GM19468 (cell line): ENCODE results near the gene RSBN1.
"Not testable (repeated sequence)": the region's sequence is repeated elsewhere in the genome, so short reads cannot be mapped to it uniquely, and the experiment has no call there.

ENCODE experiments used
- ATAC-seq: cut with Tn5 transposase; IDR thresholded peaks from one replicate; pipeline ENCODE4 v1.9.1; 2021; ENCODE audit warnings: mild to moderate bottlenecking, moderate library complexity, moderate number of reproducible peaks; ENCODE audit not compliant: unreplicated experiment; ENCODE audit errors: extremely low read depth

The RSBN1 gene

DNA sequence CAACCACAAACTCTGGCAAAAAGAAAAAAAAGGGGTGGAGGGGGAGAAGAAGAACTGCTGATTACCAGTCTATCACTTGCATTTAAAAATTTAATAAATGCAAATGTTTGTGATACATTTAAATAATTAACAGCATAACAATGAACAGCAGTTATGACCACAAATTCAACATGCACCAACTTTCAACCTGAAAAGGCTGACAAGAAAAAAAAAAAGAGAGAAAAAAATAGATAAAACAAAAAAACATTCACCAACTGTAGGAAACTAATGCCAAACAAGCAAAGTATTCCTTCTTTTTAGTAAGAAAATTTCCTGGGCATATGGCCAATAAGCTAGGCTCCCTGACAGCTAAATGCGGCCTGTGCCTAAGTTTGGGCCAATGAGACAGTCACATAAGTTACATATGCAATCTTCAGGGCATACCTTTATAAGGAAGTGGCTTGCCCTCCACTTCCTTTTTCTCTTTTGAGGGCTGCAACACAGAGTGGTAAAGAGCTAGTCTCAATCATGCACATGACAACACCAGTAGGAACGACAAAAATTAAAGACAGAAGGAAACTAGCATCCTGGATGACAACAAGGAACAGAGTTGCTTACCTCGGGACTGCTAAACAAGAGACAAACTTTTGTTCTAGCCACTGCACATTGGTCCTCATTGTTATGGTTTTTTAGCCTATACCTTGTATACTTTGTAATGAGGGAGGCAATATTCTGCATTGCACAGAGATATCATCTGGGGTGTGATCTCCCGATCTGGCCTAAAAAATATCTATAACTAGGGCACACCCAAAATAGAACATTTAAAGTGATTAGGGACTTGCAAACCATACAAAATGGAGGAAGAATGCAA lies 28.8 kb downstream of the RSBN1 start:
- ATAC-seq: peak; percentile 66

DNA sequence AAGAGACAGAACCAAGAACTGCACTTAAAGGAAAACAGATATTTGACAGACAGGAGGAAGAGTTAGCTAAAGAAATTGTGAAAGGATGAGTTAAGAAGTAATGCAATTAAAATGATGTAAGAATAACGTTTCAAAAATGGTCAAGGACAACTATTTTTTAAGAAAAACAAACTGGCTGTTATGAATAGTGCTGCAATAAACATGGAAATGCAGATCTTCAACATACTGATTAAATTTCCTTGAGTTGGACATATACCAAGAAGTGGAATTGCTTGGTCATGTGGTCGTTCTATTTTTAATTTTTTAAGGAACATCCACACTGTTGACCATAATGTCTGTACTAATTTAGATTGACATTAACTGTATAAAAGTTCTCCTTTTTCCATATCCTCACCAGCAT lies 29.9 kb downstream of the RSBN1 start:
- no peak for ATAC-seq

- no peak for ATAC-seq
Measured at GRCh38 chr1:113780374-113781146, 31.7 kb downstream of the RSBN1 start.

- no peak for ATAC-seq
Measured at GRCh38 chr1:113779542-113779941, 32.7 kb downstream of the RSBN1 start.

DNA sequence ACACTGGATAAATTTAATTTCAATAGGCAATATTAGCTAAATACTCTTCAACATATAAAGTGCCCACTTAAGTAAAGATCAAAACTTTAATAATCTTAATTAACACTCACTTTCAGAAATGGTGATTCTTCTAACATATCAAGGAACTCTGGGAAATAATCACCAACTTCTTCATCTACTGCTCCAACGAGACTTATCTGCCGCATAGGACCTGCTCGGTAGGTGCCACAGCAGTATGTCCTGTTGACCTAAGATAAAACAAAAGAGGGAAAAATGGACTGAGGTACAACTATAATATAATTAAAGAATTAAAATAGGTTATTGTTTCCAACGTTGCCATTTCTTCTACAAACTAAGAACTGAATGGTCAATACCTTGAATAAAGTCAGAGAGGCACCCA lies 34.7 kb downstream of the RSBN1 start:
- ATAC-seq: no peak

- no peak for ATAC-seq
Measured at GRCh38 chr1:113770031-113770430, 42.2 kb downstream of the RSBN1 start.

DNA sequence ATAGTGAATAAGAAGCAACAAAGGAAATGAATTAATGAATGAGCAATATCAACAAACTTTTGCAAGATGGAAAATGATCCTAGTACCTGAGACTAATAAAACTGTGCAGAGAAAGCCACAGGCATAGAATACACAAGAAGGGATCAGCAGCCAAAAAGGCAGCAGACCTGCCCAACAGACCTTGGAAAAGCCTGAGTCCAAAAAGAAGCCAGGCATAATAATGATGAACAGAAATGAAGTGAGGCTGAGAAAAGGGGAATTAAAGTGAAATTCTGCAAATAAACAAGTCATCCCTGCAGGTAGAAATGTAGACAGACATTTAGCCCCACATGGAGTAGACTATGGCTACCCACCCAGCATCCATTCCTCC lies 42.7 kb downstream of the RSBN1 start:
- ATAC-seq: no peak

DNA sequence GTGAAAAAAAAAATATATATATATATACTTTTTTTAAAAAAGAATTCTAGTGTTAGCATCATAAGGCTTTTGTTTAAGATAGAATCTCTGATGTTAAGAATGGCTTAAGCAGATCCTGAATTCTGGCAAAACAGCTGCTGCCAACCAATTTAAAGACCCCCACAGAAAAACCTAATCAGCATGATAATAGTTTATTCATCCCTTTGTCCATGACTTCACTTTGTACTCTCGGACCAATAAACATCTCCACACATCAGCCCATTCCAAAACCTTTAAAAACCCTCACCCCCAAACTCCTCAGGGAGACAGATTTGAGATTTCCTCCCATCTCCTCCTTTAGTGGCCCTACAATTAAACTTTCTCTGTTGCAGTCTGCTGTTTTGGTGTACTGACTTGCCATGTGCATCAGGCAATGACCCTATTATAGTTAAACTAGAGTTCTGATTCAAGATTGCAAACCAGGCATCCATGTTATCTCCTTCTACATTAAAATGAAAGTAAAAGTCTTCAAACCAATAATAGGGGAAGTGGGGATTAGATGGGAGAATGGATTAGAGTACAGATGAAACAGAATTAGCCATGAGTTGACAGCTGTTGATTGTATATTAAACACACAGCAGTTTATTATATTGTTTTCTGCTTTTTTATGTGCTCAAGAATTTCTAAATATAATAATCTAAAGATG lies 43.2 kb downstream of the RSBN1 start:
- ATAC-seq: no peak

DNA sequence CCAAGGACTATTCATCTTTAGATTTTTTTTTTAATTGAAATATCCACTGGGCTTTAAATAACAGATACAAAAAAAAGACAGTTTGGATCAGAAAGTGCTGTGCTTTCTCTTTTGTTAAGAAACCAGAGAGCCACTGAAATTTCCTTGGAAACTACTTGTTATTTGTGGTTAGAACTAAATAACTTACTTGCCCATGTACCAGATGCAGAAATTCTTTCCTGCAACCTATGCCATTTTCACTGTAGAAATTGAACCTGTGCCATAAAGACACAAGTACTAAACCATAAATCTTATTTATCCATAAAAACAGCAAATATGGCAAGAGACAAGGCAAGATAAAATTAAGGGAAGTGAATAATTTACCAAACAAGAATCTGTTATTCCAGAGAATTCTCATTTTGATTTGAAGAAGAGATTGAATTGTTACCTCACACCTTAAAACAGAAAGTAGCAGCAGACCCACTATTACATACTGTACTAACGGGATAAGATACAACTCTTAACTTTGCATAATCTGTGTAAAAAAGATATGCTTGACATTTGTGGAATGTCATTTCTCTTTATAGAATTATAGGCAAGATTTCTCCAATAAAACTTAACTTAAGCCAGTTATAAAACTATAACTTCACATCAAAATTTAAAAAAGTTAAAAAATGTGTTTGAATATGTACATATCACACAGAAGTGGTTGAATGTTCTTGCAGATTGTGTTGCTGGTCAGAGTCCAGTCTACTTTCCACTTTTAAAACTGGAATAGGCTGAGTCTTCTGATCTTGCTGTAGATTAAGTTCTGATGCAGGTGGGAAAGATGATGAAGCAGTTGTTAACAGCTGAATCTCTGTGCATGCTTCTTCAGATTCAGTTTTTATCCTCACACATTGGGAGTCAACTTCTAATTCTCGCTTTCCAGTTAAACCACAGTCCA lies 46.7 kb downstream of the RSBN1 start:
- no peak for ATAC-seq

DNA sequence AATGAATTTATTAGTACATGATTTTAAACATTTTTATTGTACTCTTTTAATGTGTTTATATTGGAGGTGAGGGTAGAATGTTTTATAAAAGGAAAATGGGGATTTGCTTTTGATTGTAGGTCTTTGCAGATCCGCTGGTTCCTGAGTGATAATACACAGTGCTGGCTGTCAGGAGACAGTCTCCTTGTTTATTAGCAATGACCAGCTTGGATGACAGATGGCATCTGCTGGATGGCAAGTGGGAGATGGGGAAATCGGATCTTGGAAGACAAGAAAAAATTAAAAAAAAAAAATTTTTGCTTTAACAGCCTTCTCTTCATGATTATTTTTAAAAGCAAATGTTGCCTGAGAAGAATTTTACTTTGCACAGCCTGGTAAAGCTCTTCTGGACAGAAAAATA lies 48.6 kb downstream of the RSBN1 start:
- ATAC-seq: no peak

- ATAC-seq: no peak
Measured at GRCh38 chr1:113761937-113762336, 50.3 kb downstream of the RSBN1 start.

GRCh38 chr1:113760102-113761080 lies 51.9 kb downstream of the RSBN1 start:
- no peak for ATAC-seq

- ATAC-seq: peak; percentile 64
Measured at GRCh38 chr1:113759333-113760101, 52.8 kb downstream of the RSBN1 start, which contains the start of gene PHTF1. PHTF1 (minus strand) TSS chr1:113759486; CDS start chr1:113758703, 783 bp downstream.

GRCh38 chr1:113758631-113759332 lies 53.5 kb downstream of the RSBN1 start:
- peak; percentile 53 for ATAC-seq

GRCh38 chr1:113756461-113756860 lies 55.8 kb downstream of the RSBN1 start:
- ATAC-seq: no peak

DNA sequence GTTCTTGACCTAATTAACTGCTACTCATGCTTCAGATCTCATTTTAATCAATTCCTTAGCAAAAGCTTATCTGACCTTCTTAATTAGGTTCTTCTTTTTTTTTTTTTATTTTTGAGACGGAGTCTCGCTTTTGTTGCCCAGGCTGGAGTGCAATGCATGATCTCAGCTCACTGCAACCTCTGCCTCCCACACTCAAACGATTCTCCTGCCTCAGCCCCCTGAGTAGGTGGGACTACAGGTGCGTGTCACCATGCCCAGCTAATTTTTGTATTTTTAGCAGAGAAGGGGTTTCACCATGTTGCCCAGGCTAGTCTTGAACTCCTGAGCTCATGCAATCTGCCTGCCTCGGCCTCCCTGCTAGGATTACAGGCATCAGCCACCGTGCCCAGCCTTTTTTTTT lies 58.9 kb downstream of the RSBN1 start:
- not testable (repeated sequence) for ATAC-seq

DNA sequence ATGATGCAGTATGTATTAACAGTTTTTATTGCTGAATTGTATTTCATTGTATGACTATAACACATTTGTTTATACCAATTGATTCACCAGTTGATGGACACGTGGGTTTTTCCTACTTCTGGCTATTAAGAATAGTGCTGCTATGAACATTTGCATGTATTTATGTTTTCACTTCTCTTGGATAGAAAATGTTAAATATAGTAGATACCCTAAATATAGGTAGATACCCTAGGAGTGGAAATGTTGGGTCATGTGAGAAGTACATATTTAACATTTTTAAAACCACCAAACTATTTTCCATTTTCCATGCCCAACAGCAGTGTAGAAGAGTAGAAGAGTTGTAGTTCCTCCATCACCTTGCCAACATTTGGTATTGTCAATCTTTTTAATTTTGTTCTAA lies 60.8 kb downstream of the RSBN1 start:
- ATAC-seq: no peak
